ENCODE measurements around the gene CHRNG. TPM values are rescaled to one million over a fixed set of nuclear protein-coding genes. Genes with fewer than 3 reads are reported as not detected.

CHRNG gene
- total RNA-seq, 1 donor from 2014 or later: not detected

DNA sequence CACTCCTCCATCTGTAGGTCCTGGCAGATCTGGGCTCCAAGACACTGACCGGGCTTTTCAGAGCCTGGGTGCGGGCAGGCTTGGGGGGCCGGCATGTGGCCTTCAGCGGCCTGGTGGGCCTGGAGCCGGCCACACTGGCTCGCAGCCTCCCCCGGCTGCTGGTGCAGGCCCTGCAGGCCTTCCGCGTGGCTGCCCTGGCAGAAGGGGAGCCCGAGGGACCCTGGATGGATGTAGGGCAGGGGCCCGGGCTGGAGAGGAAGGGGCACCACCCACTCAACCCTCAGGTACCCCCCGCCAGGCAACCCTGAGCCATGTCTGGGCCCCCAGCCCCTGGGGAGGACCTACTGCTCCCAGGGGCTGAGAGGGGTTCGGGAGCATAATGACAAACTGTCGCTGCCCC is 14.3 kb upstream of the CHRNG start:
- Histone ChIP-seq H3K27ac (replicated peaks) (no peak overlapping the region), H3K4me3 (no peak overlapping the region), H3K27me3 (ENCODE audit: low read depth) (peaks cover 66% of the 10 kb centered on the region), H3K9me3 (replicated peaks) (no peaks in the 10 kb centered on the region), H3K36me3 (no peaks in the 10 kb centered on the region), H3K4me1 (peaks cover 44% of the 10 kb centered on the region)
- TF ChIP-seq, protein P1, sequence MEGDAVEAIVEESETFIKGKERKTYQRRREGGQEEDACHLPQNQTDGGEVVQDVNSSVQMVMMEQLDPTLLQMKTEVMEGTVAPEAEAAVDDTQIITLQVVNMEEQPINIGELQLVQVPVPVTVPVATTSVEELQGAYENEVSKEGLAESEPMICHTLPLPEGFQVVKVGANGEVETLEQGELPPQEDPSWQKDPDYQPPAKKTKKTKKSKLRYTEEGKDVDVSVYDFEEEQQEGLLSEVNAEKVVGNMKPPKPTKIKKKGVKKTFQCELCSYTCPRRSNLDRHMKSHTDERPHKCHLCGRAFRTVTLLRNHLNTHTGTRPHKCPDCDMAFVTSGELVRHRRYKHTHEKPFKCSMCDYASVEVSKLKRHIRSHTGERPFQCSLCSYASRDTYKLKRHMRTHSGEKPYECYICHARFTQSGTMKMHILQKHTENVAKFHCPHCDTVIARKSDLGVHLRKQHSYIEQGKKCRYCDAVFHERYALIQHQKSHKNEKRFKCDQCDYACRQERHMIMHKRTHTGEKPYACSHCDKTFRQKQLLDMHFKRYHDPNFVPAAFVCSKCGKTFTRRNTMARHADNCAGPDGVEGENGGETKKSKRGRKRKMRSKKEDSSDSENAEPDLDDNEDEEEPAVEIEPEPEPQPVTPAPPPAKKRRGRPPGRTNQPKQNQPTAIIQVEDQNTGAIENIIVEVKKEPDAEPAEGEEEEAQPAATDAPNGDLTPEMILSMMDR (IDR thresholded peaks at IDR 0.05; ENCODE audit: borderline replicate concordance): no peak
- intact Hi-C loops (cut with micrococcal nuclease): no loop called here
- DNase-seq: no peak

DNA sequence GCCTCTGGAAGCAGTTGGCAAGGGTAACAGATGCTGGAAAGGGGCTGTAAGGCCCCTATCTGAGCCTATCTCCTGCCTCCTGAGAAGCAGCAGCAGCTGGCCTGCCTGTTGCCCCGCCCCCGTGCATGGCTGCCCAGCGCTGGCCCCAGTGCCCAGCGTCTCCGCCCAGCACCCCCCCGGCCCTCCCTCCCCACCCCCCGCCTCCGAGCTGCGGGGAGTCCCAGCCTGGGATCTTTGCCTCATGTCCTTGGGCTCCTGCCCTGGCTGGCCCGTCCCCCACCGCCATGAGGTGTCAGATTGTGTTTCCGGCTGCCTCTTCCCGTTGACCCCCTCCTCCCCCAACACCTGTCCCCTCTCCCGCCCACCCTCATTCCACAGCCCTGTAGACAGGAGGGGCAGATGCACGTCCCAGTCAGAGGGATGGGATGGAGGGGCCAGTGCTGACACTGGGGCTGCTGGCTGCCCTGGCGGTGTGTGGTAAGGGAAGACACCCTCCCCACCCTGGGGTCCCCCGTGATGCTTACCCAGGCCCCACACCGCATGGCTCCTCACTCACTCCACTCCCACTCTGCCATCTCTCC is 13.6 kb upstream of the CHRNG start, which contains the start of gene CHRND:
CHRND (plus strand) TSS at position 370 of the 581 bp plus-strand sequence; CDS start at position 426, 56 bp downstream.
- peak; percentile 37 for DNase-seq
- Histone ChIP-seq H3K27ac (replicated peaks) (no peak within 1 kb of the TSS), H3K27me3 (ENCODE audit: low read depth) (peaks cover 59% of the 10 kb centered on the region), H3K4me1 (peaks cover 44% of the 10 kb centered on the region), H3K36me3 (no peaks in the 10 kb centered on the region), H3K9me3 (replicated peaks) (no peaks in the 10 kb centered on the region), H3K4me3 (no peak within 1 kb of the TSS)
- TF ChIP-seq, protein P1 (IDR thresholded peaks at IDR 0.05; ENCODE audit: borderline replicate concordance): no peak
- intact Hi-C loops (cut with micrococcal nuclease): no loop called here

DNA sequence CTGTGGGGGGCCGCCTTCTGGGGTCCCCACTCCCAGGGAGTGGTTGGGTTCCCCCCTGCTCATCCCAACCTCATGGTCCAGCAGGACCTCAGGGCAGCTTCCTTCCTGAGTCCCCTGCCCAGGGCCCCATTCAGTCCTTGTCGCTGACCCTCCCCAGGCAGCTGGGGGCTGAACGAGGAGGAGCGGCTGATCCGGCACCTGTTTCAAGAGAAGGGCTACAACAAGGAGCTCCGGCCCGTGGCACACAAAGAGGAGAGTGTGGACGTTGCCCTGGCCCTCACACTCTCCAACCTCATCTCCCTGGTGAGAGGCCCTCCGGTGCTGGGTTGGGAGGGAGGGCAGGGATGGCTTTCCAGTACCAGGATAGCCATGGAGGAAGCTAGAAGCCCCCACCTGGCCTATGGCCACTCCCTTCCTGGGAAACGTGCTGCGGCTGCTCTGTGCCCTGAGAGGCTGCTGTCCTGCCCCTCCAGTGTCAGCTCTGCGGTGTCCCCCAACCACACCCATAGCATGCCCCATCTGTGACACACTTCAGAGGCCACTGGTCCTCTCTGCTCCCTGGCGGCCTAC is 13.0 kb upstream of the CHRNG start:
- H3K27me3 ChIP-seq (ENCODE audit: low read depth): peaks cover 59% of the 10 kb centered on the region
- intact Hi-C loops (cut with micrococcal nuclease): no loop called here
- TF ChIP-seq, protein P1 (IDR thresholded peaks at IDR 0.05; ENCODE audit: borderline replicate concordance): no peak
- H3K9me3 ChIP-seq (replicated peaks): no peaks in the 10 kb centered on the region
- no peak for DNase-seq
- H3K36me3 ChIP-seq: no peaks in the 10 kb centered on the region
- H3K4me1 ChIP-seq: peaks cover 44% of the 10 kb centered on the region
- no peak overlapping the region for H3K27ac ChIP-seq (replicated peaks)
- H3K4me3 ChIP-seq: no peak overlapping the region

DNA sequence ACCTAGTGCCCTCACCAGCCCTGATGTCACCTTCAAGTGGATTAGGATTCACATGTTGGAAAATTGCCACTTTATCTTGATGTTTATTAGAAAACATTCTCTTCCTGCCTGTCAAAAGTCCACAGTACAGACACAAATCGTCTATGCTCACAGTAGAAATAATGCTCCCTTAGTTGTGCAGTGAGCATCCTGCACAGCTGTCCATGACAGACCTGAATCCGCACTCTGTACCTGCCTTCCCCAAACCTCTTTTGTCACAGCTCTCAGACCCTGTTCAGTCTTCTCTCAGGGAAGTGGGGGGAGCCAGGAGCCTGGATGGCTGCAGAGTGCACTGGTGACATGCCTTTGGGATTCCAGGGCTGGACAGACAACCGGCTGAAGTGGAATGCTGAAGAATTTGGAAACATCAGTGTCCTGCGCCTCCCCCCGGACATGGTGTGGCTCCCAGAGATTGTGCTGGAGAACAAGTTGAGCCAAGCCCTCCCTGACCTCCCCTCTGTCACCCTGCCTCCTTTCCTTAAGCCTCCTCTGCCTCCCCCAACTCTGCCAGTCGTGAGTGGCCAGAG is 11.5 kb upstream of the CHRNG start:
- TF ChIP-seq, protein P1 (IDR thresholded peaks at IDR 0.05; ENCODE audit: borderline replicate concordance): no peak
- Histone ChIP-seq H3K4me3 (no peak overlapping the region), H3K27ac (replicated peaks) (no peak overlapping the region), H3K9me3 (replicated peaks) (no peaks in the 10 kb centered on the region), H3K27me3 (ENCODE audit: low read depth) (peaks cover 45% of the 10 kb centered on the region), H3K36me3 (no peaks in the 10 kb centered on the region), H3K4me1 (peaks cover 35% of the 10 kb centered on the region)
- intact Hi-C loops (cut with micrococcal nuclease): no loop called here
- DNase-seq: no peak

DNA sequence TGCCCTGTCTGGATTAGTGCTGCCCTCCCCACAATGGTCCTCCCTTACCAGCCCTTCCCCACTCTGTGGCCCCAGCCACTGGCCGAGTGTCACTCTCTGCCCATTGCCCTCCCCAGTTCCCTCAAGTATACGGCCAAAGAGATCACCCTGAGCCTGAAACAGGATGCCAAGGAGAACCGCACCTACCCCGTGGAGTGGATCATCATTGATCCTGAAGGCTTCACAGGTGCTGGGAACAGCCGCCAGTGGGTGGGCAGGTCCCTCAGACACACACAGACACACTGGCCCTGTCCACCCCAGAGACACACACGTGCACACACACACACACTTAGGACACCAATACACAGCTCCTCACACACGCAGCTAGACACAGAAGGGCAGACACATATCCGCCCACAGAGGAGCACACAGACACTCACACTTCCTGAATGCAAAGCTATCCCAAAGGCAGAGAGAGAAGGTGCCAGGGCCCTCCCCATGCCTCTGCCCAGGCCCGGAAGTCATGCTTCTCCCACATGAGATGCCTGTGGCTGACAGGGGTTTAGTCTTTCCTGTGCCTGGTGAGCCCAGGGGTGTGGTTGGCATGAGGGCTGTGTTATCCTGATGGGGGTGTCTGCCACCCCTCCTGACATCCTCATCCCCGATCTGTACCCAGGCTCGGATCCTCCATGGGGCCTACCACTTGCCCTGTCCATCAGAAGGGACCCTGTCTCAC is 10.6 kb upstream of the CHRNG start:
- peak; percentile 2 for DNase-seq
- Histone ChIP-seq H3K27me3 (ENCODE audit: low read depth) (peaks cover 36% of the 10 kb centered on the region), H3K4me1 (peaks cover 26% of the 10 kb centered on the region), H3K36me3 (no peaks in the 10 kb centered on the region), H3K27ac (replicated peaks) (no peak overlapping the region), H3K9me3 (replicated peaks) (no peaks in the 10 kb centered on the region), H3K4me3 (no peak overlapping the region)
- TF ChIP-seq, protein P1 (IDR thresholded peaks at IDR 0.05; ENCODE audit: borderline replicate concordance): no peak
- intact Hi-C loops (cut with micrococcal nuclease): no loop called here
